NAMALWA (cell line): Measurements from ENCODE around the gene SMG1.

ENCODE experiments used
- DNase-seq: peaks from one replicate; pipeline ENCODE4 v3.0.0-alpha.2; 2015; ENCODE audit warnings: low spot score

The SMG1 gene

DNA sequence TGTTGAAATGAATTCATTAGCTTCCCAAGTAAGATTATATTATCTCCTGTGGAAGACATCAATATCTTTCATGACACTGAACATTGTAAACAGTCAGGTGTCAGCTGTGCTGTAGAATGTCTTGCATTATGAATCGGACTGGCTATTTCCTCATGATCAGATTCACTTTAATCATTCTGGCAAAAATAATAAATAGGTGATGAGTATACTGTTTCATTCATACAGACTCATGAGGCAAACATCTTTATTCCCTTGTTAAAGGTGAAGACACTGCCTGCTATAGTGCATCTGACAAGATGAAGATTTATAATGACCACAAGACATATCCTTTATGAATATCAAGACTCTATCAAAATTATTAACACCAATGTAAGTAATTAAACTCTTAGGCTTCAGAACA is 73.6 kb downstream of the SMG1 start:
- no peak for DNase-seq

DNA sequence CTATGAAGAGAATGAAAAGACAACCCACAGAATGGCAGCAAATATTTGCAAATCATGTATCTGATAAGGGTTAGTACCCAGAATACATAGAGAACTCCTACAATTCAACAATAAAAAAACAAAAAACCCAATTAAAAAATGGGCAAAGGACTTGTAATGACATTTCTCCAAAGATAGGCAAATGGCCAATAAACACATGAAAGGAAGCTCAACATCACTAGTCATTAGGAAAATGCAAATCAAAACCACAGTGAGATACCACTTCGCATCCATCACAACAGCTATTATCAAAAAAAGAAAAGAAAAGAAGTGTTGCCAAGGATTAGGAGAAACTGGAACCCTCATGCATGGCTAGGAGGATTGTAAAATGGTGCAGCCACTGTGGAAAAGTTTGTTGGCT is 79.8 kb downstream of the SMG1 start:
- DNase-seq, result no peak

DNA sequence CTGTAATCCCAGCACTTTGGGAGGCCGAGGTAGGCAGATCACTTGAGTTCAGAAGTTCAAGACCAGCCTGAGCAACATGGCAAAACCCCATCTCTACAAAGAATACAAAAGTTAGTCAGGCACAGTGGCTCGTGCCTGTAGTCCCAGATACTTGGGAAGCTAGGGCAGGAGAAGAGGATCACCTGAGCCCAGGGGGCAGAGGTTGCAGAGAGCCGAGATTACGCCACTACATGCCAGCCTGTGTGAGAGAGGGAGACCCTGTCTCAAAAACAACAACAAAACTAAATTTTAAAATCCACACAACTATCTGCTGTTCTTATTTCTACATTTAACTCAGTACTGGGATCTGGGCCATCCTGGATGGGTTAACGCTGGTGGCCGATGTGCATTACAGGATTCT is 83.6 kb downstream of the SMG1 start:
- DNase-seq, result no peak

GRCh38 chr16:18841833-18842525 is 84.2 kb downstream of the SMG1 start:
- no peak for DNase-seq

GRCh38 chr16:18839555-18839954 is 86.7 kb downstream of the SMG1 start:
- DNase-seq, result no peak

DNA sequence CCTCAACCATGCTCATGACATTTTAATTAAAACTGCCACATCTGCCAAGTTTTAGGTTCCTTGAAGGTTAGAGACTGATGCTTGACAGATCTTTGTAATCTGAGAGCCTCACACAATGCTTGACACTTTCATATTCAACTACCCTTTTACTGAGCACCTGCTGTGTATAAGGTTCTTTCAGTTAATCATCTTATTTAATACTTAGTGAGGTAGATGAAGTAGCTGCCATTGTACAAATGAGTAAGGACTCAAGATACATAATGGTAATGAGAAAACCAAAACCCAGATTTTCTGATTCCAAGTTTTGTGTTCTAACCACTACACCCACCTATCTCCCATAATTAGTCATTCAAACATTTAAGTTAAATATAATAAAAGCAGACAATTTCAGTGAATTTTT is 89.5 kb downstream of the SMG1 start:
- no peak for DNase-seq

- no peak for DNase-seq
Observed at GRCh38 chr16:18834864-18835263, 91.3 kb downstream of the SMG1 start.

DNA sequence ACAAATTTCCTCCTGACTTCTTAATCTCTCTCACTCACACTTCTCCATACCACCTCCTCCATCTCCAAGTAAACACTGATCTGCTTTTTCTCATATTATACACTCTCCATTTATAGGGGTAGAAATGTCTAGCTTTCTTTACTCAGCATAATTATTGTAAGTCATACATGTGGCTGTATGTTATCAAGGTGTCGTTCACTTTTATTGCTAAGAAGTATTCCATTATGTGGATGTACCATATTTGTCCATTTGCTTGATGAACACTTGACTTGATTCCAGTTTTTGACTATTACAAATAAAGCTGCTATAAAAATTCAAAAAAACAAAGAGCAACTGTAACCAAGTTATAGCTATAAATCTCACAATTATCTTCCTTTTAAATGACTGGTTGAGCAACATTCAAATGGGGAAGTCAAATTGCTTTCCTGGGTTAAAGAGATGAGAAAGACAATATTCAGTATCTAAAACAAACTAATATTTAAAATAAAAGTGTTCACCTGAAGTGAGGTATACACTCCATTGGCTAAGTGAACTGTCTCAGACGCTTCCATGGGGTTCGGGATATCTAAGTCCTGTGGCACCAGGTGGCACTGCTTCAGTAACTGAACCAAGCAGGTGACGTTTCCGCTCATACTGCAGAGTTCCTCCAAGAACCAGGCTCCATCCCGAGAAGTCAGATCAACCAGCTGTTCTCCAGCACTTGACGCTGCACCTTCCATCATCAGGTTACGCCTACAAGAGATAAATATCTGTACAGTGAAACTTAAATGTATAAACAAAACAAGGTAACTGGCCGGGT is 92.3 kb downstream of the SMG1 start:
- DNase-seq, result no peak

DNA sequence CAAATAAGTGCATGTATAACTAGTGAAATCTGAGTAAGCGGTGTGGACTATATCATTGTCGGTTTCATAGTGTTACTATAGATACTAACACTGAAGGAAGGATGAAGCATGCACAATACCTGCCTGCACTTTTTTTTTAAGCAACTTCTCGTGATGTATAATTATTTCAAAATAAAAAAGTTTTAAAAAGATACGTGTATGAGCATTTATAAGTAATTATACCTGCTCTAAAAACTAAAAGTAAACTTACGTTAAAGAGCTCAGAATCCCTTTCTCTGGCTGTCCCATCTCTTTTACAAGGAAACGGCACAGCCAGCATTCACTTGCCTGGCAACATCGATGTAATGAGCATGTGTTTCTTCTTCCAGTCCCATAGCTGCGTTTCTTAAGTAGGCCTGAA is 93.6 kb downstream of the SMG1 start:
- DNase-seq, result no peak

GRCh38 chr16:18832006-18832405 is 94.2 kb downstream of the SMG1 start:
- no peak for DNase-seq

DNA sequence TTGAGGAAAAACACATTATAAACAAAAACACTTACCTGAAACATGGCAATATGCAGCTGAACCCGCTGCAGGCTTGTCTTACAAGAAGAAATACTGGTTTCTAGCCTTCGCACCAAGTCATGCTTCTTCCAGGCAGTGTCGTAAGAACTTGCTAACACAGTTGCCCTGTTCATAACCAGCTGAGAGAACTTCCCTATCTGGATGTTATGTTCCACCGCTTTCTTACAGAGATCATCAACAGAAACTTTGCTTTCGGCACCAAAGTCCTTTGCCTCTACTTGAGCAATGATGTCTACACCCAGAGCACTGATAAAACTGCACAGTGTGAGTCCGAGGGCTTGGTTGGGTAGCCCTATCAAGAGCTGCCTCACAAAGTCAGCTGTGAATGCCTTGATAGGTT is 97.0 kb downstream of the SMG1 start:
- DNase-seq, result no peak

GRCh38 chr16:18827890-18828289 is 98.3 kb downstream of the SMG1 start:
- DNase-seq, result no peak

DNA sequence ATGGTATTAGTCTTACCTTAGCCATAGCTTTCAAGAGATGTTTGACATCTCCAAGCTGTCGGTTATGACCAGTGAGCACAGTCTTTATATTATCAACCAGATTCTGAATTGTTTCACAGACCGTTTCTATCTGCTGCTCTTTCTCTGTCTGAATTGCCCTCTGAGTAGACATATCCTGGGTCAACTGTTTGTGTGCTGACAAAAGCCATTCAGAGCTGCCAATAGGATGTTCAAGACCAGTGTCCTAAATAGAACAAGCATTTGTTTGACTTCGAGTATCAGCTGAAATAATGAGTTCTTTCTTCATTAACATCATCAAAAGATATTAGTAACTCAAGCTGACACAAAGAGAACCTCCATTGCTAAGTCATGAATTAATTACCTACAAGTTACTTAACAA is 109.9 kb downstream of the SMG1 start:
- no peak for DNase-seq

GRCh38 chr16:18811925-18812324 is 114.3 kb downstream of the SMG1 start:
- DNase-seq, result no peak

- no peak for DNase-seq
Observed at GRCh38 chr16:18809165-18809564, 117.0 kb downstream of the SMG1 start.

DNA sequence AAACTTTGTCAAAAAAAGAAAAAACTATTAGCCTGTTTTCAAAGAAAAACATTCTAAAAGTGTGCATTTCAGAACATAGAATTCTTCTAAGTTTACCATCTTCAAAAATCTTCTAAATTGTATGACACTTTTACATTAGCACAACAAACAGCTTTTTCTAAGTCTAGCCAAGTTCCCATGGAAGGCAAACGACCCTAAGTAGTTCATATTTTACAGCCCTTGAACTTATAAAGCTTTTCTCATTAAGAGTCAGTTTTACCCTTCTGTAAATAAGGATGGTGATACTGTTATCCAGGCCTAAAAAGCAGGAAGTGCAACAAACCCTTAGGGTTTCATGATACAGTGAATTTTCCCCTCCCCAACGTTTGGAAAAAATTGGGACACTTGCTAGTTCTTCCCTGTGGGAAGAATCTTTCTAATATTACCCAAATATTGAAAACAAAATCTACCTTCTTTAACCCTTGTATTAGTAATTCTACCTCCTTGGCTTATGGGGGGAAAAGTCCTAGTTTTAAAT is 120.9 kb downstream of the SMG1 start:
- no peak for DNase-seq

DNA sequence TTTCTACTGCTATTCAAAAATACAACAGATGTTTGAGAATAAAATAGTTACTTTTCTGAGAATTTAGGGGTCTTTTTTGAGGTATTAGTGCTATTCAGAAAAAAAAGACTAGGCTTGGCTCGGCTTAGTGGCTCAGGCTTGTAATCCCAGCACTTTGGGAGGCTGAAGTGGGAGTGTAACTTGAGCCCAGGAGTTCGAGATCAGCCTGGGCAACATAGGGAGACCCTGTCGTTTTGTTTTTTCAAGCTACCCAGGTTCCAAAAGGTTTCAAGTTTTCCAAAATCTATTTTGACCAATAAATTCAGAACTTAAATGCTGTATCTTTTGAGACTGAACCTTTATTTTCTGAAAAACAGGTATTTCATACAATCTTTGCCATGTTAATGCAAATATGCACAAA is 121.7 kb downstream of the SMG1 start:
- DNase-seq, result no peak

GRCh38 chr16:18803569-18804462 is 122.4 kb downstream of the SMG1 start:
- DNase-seq, result no peak

GRCh38 chr16:18802767-18803343 is 123.4 kb downstream of the SMG1 start:
- DNase-seq, result no peak

DNA sequence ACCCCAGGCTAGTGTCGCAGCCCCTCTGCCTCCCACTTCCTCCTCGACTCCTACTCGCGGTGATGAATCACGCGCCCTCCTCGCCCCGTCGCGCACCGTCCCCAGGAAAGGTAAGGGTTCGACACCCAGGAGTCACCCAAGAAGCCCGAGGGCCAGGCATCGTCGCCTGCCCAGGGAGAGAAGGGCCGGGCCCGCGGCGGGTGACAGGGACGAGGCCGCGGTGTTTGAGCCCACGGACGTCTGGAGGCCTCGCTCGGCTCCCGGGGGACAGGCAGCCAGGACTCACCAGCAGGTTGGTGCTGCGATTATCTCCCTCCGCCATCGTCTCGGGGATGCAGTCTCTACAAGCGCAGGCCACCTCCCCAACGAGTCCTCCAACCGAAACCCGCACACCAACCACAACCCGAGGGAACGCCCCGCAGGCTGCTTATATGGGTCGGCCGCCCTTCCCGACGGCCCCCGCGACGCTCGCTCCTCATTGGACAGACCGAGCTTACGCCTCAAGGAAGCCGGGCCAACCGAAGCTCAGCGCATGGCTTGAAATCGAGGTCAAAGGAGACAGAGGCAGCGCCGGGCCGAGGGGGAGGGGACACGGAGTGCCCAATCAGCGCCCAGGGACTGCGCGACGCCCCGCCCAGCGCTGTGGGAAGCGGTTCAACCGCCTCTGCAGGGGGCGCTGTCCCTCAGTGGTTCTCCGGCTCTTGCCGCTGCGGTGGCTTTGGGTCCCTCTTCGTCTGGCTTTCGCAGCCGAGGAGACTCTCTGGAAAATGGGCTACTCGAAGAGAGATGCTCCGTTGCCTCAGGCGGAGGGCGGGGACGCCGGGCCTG is 124.8 kb downstream of the SMG1 start, which contains the start of gene ARL6IP1:
TSS of gene ARL6IP1 (minus strand) at position 405 of the 828 bp plus-strand sequence. CDS start at position 322, 83 bp downstream.
- DNase-seq, result peak; percentile 99

DNA sequence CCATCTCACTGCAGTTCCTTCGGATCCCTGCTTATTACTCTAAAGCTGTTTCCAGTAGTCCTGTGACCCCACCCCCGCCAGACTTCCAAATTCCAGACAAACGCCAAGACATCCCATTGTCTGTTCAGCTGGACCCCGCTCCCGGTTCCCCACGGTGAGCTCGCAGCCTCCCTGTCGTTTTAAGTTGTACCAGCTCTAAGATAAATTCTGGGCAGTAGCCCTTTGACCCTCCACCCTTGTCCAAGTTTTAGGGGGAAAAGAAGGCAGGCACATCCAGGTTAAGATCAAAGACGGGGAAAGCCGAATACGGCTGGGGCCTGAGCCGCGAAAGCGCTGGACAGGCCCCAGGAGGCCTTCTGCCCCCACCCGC is 125.4 kb downstream of the SMG1 start:
- no peak for DNase-seq
